Suprapubic skin (tissue), 4 donors: ENCODE results near the gene UBXN4. TPM values are rescaled to one million over a fixed set of nuclear protein-coding genes. Genes with fewer than 3 reads are reported as not detected.

ENCODE experiments used
- DNase-seq, 2 donors: peaks; one replicate each; pipeline ENCODE4 v3.0.0-alpha.2; 2019; ENCODE audit warnings: low spot score in 2 of 2
- H3K27ac ChIP-seq: fragments of 200-600 bp; sonication (generic); one replicate; pipeline ENCODE4 v1.5.1; 2019
- H3K27me3 ChIP-seq: fragments of 200-600 bp; sonication (generic); one replicate; pipeline ENCODE4 v1.5.1; 2019
- H3K36me3 ChIP-seq: fragments of 200-600 bp; sonication (generic); one replicate; pipeline ENCODE4 v1.5.1; 2019
- H3K4me1 ChIP-seq: fragments of 200-600 bp; sonication (generic); one replicate; pipeline ENCODE4 v1.5.1; 2019
- H3K4me3 ChIP-seq: fragments of 200-600 bp; sonication (generic); one replicate; pipeline ENCODE4 v1.5.1; 2019; ENCODE audit warnings: mild to moderate bottlenecking
- H3K9me3 ChIP-seq: fragments of 200-600 bp; sonication (generic); one replicate; pipeline ENCODE4 v1.5.1; 2019
- EP300 ChIP-seq: sonication (generic); formaldehyde crosslinking; IDR thresholded peaks from one replicate; pipeline ENCODE4 v1.6.1; 2017; ENCODE audit warnings: antibody characterized with exemption
- POLR2A ChIP-seq, 2 donors: fragments of 450-650 bp; IDR thresholded peaks; one replicate each; pipeline ENCODE4 v1.6.1; 2017; ENCODE audit warnings: antibody characterized with exemption in 2 of 2, mild to moderate bottlenecking in 2 of 2, moderate library complexity in 2 of 2
- POLR2AphosphoS5 ChIP-seq, 3 donors: sonication (generic); formaldehyde crosslinking; IDR thresholded peaks; one replicate each; pipeline ENCODE4 v1.6.1; 2017; ENCODE audit warnings: antibody characterized with exemption in 3 of 3
- WGBS: methylation state at CpG from one replicate; pipeline ENCODE4 v1.1.5; 2018; 5-methylcytosine and 5-hydroxymethylcytosine counted together
- total RNA-seq, 4 donors: library from RNA; depleted of rRNA; stranded (reverse); fragments of >200 nt; gene quantifications; one replicate each; pipeline ENCODE4 v1.1.0, GENCODE V29; 2016
- TF ChIP-seq, protein P1 (sequence below), 2 donors: fragments of 200-600 bp in 1 of 2; fragments of 450-650 bp in 1 of 2; sonication (generic) in 1 of 2; IDR thresholded peaks; one replicate each; pipeline ENCODE4 v1.5.1; 2016 to 2019; ENCODE audit warnings: antibody characterized with exemption in 2 of 2, mild to moderate bottlenecking in 1 of 2, moderate library complexity in 1 of 2

UBXN4 gene
- total RNA-seq, 4 donors from 2014 or later, result 61.7 to 88.3 (median 69.3) TPM

- WGBS, result 98% methylated on average over 8 of the region's 8 CpGs
- TF ChIP-seq POLR2AphosphoS5 (IDR thresholded peaks at IDR 0.05), result no peak
- TF ChIP-seq EP300, result no peak
- no peak for TF ChIP-seq POLR2A (IDR thresholded peaks at IDR 0.05)
- TF ChIP-seq, protein P1, sequence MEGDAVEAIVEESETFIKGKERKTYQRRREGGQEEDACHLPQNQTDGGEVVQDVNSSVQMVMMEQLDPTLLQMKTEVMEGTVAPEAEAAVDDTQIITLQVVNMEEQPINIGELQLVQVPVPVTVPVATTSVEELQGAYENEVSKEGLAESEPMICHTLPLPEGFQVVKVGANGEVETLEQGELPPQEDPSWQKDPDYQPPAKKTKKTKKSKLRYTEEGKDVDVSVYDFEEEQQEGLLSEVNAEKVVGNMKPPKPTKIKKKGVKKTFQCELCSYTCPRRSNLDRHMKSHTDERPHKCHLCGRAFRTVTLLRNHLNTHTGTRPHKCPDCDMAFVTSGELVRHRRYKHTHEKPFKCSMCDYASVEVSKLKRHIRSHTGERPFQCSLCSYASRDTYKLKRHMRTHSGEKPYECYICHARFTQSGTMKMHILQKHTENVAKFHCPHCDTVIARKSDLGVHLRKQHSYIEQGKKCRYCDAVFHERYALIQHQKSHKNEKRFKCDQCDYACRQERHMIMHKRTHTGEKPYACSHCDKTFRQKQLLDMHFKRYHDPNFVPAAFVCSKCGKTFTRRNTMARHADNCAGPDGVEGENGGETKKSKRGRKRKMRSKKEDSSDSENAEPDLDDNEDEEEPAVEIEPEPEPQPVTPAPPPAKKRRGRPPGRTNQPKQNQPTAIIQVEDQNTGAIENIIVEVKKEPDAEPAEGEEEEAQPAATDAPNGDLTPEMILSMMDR (IDR thresholded peaks at IDR 0.05), result no peak
- H3K27ac ChIP-seq, result no peak overlapping the region
- H3K36me3 ChIP-seq, result peaks cover 97% of the 10 kb centered on the region
- H3K9me3 ChIP-seq, result no peaks in the 10 kb centered on the region
- DNase-seq, result no peak
- no peaks in the 10 kb centered on the region for H3K4me1 ChIP-seq
- H3K27me3 ChIP-seq, result no peaks in the 10 kb centered on the region
- no peak overlapping the region for H3K4me3 ChIP-seq
Measured at GRCh38 chr2:135768863-135769262, 27.2 kb downstream of the UBXN4 start.

DNA sequence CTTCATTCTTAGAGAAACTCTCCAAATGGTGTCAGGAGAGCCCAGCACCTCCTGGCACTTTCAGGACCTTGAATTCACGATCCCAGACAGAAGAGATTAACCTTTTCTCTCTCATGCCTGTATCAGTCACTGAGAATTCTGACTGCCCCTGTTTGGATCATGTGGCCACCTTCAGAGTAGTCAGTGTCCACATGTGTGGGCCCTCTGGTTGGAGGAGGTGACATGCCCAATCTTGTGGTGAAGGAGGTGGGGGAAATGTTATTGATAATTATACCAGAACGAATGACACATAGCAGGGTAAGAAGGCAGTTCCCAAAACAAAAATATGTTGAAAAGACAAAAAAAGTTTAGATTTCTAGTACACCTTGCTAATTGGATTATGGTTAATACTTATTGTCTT, 31.7 kb downstream of the UBXN4 start:
- Histone ChIP-seq H3K4me3 (no peak overlapping the region), H3K9me3 (no peaks in the 10 kb centered on the region), H3K4me1 (no peaks in the 10 kb centered on the region), H3K27me3 (no peaks in the 10 kb centered on the region), H3K36me3 (peaks cover 98% of the 10 kb centered on the region), H3K27ac (no peak overlapping the region)
- 90% methylated on average over 2 of the region's 2 CpGs for WGBS
- TF ChIP-seq POLR2A (IDR thresholded peaks at IDR 0.05) (no peak), POLR2AphosphoS5 (IDR thresholded peaks at IDR 0.05) (no peak), EP300 (no peak)
- TF ChIP-seq, protein P1 (IDR thresholded peaks at IDR 0.05), result no peak
- no peak for DNase-seq

- Histone ChIP-seq H3K27me3 (no peaks in the 10 kb centered on the region), H3K36me3 (peaks cover 98% of the 10 kb centered on the region), H3K4me3 (no peak overlapping the region), H3K27ac (no peak overlapping the region), H3K9me3 (no peaks in the 10 kb centered on the region), H3K4me1 (no peaks in the 10 kb centered on the region)
- TF ChIP-seq, protein P1 (IDR thresholded peaks at IDR 0.05), result no peak
- TF ChIP-seq POLR2AphosphoS5 (IDR thresholded peaks at IDR 0.05), result no peak
- TF ChIP-seq EP300, result no peak
- no peak for TF ChIP-seq POLR2A (IDR thresholded peaks at IDR 0.05)
- DNase-seq, result no peak
Measured at GRCh38 chr2:135773917-135774316, 32.3 kb downstream of the UBXN4 start.

GRCh38 chr2:135775420-135775819, 33.8 kb downstream of the UBXN4 start:
- H3K9me3 ChIP-seq, result no peaks in the 10 kb centered on the region
- peaks cover 96% of the 10 kb centered on the region for H3K36me3 ChIP-seq
- H3K4me1 ChIP-seq, result no peaks in the 10 kb centered on the region
- DNase-seq, result no peak
- no peak overlapping the region for H3K27ac ChIP-seq
- H3K27me3 ChIP-seq, result no peaks in the 10 kb centered on the region
- TF ChIP-seq, protein P1 (IDR thresholded peaks at IDR 0.05), result no peak
- no peak for TF ChIP-seq POLR2A (IDR thresholded peaks at IDR 0.05)
- TF ChIP-seq EP300, result no peak
- TF ChIP-seq POLR2AphosphoS5 (IDR thresholded peaks at IDR 0.05), result no peak
- 50% methylated on average over 2 of the region's 2 CpGs for WGBS
- no peak overlapping the region for H3K4me3 ChIP-seq

DNA sequence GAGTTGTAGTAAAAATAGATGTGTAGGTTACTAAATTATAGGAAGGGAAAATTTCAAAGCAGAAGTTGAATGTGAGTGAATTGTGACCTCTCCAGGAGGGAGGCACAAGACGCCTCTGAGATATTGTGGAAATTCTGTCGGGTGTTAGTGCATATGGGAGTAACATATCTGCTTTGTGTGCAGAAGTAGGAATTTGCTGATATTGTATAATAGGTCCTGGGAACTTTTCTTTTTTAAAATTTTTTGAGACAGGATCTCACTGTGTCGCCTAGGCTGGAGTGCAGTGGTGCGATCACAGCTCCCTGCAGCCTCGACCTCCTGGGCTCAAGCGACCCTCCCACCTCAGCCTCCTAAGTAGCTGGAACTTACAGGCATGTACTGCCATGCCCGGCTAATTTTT, 34.7 kb downstream of the UBXN4 start:
- DNase-seq, result no peak
- Histone ChIP-seq H3K9me3 (no peaks in the 10 kb centered on the region), H3K4me3 (no peak overlapping the region), H3K27ac (no peak overlapping the region), H3K36me3 (peaks cover 96% of the 10 kb centered on the region), H3K27me3 (no peaks in the 10 kb centered on the region), H3K4me1 (no peaks in the 10 kb centered on the region)
- TF ChIP-seq POLR2AphosphoS5 (IDR thresholded peaks at IDR 0.05) (no peak), POLR2A (IDR thresholded peaks at IDR 0.05) (no peak), EP300 (no peak)
- TF ChIP-seq, protein P1 (IDR thresholded peaks at IDR 0.05), result no peak
- 96% methylated on average over 7 of the region's 7 CpGs for WGBS
